ENCODE data around the gene TFE3. TPM values are rescaled to one million over a fixed set of nuclear protein-coding genes. Genes with fewer than 3 reads are reported as not detected.
A peak's percentile ranks its signal among the peaks of the same experiment; 100 is the strongest.

TFE3 gene
- total RNA-seq, 1 donor from 2014 or later: 8.3 TPM

DNA sequence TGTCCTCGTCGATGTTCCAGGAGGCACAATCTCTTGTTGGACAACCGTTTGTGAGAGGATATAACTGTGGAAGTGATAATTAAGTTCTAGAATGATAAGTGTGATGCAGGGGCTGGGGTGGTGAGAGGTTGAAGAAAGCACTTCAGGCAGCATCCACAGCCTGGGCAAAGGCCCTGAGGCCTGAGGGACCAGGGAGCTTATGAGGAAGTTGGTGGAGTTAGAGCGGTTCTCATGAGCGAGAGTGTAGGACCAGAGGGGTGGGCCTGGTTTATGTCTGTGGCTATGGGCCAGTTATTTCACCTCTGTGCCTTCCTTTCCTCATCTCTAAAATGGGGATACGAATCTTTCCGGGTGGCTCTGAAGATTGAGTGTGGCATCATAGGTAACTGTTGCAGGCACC is 18.3 kb upstream of the TFE3 start:
- DNase-seq (ENCODE audit: low read depth in 2 of 2): no peak

- no peak for DNase-seq (ENCODE audit: low read depth in 2 of 2)
Observed at GRCh38 chrX:49060914-49061313, 17.8 kb upstream of the TFE3 start.

DNA sequence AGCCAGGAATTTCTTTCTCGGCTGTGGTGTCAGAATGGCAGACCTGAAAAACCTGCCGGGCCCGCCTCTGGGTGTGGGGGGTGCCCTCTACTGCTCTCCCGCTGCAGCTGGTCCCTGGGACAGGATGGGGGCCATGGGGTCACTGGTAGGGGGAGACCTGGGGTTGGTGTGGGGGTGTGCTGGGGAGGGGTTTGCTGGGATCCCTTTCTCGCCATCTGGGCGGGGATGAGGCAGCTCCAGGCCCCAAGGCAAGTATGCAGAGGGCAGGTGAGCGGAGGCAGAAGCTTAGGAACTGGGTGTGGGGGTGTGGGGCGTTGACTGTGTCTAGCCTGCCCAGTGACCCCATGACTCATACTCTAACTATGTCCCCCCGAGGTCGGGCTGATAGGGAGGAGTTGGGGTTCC is 16.5 kb upstream of the TFE3 start:
- DNase-seq (ENCODE audit: low read depth in 2 of 2): no peak

- DNase-seq (ENCODE audit: low read depth in 2 of 2): no peak
Observed at GRCh38 chrX:49059201-49059600, 16.0 kb upstream of the TFE3 start.

DNA sequence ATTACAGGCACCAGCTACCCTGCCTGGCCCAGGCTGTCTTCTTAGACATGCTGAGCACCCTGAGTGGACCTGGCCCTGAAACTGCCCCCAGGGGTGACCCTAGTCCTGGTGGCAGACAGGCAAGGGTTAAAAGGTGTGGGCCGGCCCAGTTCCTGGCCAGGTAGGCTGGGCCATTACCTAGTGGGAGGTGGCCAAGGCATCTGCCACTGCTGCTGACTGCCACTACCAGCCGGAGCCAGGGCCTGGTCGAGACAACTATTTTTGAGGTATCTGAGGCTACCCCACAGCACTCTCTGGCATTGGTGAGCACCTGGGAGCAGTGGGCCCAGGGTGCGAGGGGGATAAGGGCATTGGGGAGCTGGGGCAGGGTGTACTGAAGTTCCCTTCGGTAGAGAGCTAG is 15.6 kb upstream of the TFE3 start, which contains the start of gene CCDC120:
Gene CCDC120 (plus strand): TSS at position 206 of the 400 bp plus-strand sequence. CDS start 3,043 bp downstream, outside the sequence.
- DNase-seq (ENCODE audit: low read depth in 2 of 2): no peak

GRCh38 chrX:49054073-49054762 is 11.1 kb upstream of the TFE3 start:
- DNase-seq (ENCODE audit: low read depth in 2 of 2): no peak

DNA sequence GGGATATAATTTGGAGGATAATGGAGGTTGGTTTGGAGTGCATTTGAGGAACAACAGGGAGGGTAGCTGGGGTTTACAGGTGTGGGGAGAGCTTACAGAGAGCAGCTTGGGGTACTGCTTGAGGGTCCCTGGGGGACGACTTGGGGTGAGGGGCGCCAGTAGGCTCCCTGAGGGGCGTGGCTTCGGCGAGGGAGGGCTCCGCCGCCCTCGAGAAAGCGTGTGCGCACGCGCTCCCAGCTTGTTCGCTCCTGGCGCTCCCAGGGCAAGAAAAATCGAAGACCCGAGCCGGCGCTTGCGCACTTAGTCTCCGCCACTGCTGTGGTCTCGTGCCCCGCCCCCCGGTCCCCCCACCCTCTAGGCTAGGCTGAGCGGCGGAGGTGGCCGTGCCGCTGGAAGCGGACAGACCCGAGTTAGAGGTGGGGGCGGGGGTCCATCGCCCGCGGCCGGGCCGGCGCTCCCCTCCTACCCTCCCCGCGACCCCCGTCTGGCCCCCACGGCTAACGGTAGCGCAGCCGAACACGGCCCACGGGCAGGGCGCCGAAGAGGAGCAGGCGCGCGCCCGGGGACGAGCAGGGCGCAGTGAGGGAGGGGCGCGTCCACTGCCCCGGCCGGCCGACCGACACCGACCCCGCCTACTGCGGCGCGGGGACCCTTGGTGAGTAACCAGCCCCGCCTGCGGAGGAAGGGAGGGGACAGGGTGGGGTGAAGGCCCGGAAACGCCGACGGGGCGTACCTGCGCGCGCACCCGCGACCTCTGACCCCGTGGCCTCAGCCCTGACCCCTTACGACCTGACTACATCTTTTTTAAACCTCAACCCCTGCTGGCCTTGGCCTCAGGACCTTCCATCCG is 10.3 kb upstream of the TFE3 start:
- peak; percentile 38 to 59 for DNase-seq (ENCODE audit: low read depth in 2 of 2)

- no peak for DNase-seq (ENCODE audit: low read depth in 2 of 2)
Observed at GRCh38 chrX:49043987-49044281, 777 bp upstream of the TFE3 start.

DNA sequence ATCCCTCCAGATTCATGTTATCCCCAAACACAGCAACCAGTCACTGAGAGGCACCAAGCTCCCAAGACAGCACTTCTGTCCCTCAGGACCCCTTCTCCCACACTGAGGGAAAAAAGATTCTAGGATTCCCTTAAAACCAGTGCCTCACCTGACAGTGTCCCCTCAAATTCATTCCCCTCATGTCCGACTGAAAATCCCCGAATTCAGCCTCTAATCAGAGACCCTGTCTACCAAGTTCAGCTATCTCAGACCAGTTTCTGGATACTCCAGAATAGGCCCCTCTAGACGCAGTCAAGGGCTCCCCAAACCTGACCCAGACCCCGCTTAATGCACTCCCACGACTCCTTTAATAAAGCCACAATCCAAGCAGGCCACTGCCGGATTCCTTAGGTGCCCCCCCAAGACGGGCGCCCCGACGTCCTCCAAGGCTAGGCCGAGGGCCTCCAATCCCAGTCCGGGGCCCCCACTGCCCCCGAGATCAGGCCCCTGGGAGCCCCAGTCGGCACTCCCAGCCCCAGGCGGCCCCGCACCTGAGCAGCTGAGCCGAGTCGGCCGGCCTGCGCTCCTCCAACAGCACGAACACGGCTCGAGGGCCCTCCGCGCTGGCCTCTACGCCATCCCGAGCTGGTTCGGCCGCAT is 457 bp downstream of the TFE3 start:
- DNase-seq (ENCODE audit: low read depth in 2 of 2): no peak

GRCh38 chrX:49041744-49042580 is 1.2 kb downstream of the TFE3 start:
- DNase-seq (ENCODE audit: low read depth in 2 of 2): peak in 1 of 2 donors; percentile 28

DNA sequence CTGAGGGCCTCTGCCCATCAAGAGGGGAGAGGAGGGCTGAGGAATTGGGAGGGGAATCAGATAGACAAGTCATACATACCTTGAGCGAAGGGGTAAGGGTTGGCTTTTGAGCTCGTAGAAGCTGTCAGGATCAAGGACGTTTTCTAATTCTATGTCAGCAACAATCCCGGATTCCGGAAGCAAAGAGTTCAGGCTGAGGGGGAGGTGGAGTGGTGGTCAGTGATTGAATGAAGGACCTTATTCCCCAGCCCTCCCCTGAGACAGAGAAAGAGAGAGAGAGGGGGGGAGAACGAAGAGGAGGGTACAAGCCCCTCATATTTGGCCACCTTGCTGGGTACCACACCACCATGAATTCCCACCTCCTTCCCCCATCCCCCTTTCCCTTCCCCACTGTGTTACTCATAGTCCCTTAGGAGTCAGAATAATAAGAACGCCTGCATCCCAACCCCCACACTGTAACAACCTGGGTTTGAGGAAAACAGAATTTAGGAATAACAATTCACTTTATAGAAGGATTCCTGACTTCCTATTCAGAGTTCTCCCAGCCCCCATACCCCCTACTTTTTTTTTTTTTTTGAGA is 2.7 kb downstream of the TFE3 start:
- no peak for DNase-seq (ENCODE audit: low read depth in 2 of 2)

- peak; percentile 64 to 86 for DNase-seq (ENCODE audit: low read depth in 2 of 2)
Observed at GRCh38 chrX:49039598-49040375, 3.4 kb downstream of the TFE3 start.

DNA sequence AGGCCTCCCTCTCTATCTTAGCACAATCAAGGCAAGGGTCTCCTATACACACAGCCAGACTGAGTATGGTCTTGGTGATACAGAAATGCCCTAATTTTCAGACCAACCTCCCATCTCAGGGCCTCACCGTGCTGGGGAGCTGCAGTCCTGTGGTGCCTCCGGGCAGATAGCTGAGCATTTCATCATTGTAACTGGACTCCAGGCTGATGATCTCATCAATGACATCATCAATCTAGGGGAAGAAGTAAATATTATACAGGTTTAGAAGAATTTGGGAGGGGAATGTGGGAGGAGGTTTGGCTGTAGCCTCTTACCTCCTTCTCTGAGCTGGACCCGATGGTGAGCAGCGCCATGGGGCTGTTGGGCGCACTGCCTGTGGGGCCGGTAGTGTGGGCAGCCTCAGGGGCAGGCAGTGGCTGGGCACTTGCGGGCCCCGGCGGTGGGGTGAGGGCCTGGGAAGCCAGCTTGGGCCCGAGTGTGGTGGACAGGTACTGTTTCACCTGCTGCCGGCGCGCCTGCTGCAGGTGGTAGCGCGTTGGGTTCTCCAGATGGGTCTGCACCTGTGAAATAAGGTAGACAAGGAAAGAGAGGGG is 5.2 kb downstream of the TFE3 start:
- no peak for DNase-seq (ENCODE audit: low read depth in 2 of 2)

DNA sequence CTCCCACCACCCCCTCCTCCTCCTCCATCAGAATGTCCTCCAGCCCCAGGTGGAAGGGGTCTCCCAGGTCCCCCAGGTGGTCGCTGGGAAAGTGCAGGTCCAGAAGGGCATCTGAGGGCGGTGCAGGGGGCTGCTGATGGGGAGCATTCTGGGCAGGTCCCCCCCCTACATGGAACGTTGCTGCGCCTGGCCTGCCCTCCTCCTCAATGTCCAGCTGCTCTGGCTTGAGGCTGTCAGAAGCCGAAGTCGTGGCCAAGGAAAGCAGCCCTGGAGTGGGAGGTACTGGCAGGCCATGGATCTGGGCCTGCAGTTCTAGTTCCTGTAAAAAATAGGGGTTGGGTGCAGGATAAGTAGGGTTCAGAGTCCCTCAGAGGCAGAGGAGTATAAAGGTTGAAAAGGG is 12.9 kb downstream of the TFE3 start:
- no peak for DNase-seq (ENCODE audit: low read depth in 2 of 2)

- DNase-seq (ENCODE audit: low read depth in 2 of 2): no peak
Observed at GRCh38 chrX:49029876-49030275, 13.3 kb downstream of the TFE3 start.

DNA sequence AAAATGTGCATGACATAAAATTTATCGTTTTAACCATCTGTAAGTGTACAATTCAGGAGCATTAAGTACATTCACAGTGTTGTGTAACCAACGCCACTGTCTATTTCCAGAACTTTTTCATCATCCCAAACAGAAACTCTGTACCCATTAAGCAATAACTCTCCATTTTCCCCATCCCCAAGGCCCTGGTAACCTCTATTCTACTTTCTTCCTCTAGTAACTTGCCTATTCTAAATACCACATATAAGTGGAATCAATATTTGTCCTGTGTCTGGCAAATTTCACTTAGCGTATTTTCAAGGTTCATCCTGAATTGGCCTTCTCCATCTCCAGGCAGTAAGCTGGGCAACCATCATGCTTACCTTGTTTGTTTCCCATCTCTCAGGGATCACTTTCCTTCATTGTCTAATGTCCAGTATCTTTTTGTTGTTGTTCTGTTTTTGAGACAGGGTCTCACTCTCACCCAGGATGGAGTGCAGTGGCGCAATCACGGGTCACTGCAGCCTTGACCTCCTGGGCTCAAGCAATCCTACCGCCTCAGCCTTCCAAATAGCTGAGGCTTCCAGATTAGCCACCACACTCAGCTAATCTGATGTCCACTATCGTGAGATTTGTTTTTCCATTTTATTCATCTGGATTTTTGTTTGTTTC is 23.4 kb downstream of the TFE3 start:
- no peak for DNase-seq (ENCODE audit: low read depth in 2 of 2)

GRCh38 chrX:49019050-49019449 is 24.1 kb downstream of the TFE3 start:
- DNase-seq (ENCODE audit: low read depth in 2 of 2): no peak

- DNase-seq (ENCODE audit: low read depth in 2 of 2): no peak
Observed at GRCh38 chrX:49003696-49004095, 39.5 kb downstream of the TFE3 start.

GRCh38 chrX:49002091-49002935 is 40.8 kb downstream of the TFE3 start, which contains the start of gene GRIPAP1:
Gene GRIPAP1 (minus strand): TSS chrX:49002264. CDS start chrX:49002229, 35 bp downstream.
- peak; percentile 90 to 94 for DNase-seq (ENCODE audit: low read depth in 2 of 2)
